ENCODE results near the gene APOD. TPM values are rescaled to one million over a fixed set of nuclear protein-coding genes. Genes with fewer than 3 reads are reported as not detected.

The APOD gene
- total and polyA plus RNA-seq, 9 of the 15 experiments (the other 6 are each of a cell fraction or from before 2014, with no cell fraction given): 0.18 to 0.50 (median 0.35) TPM; not detected in 1

- Histone ChIP-seq H3K36me3 (ENCODE audit: control insufficient read depth, insufficient read depth, low read length) (no peaks in the 10 kb centered on the region), H3K27me3 (ENCODE audit: control insufficient read depth in 2 of 2, insufficient read depth in 2 of 2, low read length in 2 of 2) (peaks cover 15 to 35% of the 10 kb centered on the region in 2 experiments), H3K4me1 (replicated peaks in 1 of 2; ENCODE audit: control insufficient read depth in 2 of 2, insufficient read depth in 2 of 2, low read length in 2 of 2) (peaks cover 5 to 8% of the 10 kb centered on the region in 2 experiments; a peak in 4 of 5 replicates), H2AFZ (ENCODE audit: low read depth, low read length) (no peak overlapping the region), H3K9me3 (replicated peaks; ENCODE audit: control insufficient read depth, insufficient read depth, low read depth, low read length) (no peaks in the 10 kb centered on the region), H3K9ac (ENCODE audit: insufficient read depth in 1 of 2, low read depth in 2 of 2, low read length in 2 of 2) (no peak overlapping the region), H3K27ac (ENCODE audit: extremely low read depth, low read depth, low read length) (no peak overlapping the region), H3K4me3 (no peak overlapping the region), H4K20me1 (replicated peaks; ENCODE audit: control insufficient read depth, insufficient read depth, low read length) (no peaks in the 10 kb centered on the region), H3K79me2 (ENCODE audit: control insufficient read depth, insufficient read depth, low read length) (no peaks in the 10 kb centered on the region), H3K9me1 (ENCODE audit: control insufficient read depth, insufficient read depth, low read length) (no peaks in the 10 kb centered on the region), H3K4me2 (ENCODE audit: insufficient read depth, low read length) (no peak overlapping the region)
- no TSS peak for BruUV-seq (replicated peaks)
- in situ Hi-C loops (cut with MboI): no loop called here
- TF ChIP-seq USF2 (CRISPR knock-in tag; IDR thresholded peaks at IDR 0.05) (0 out of 2 replicates have a peak, but pooled peaks have one; percentile 5), MLLT1 (IDR thresholded peaks at IDR 0.05) (no peak), REST (IDR thresholded peaks at IDR 0.05; ENCODE audit: borderline replicate concordance) (peak; percentile 36; the same call in 1 of the 2 replicates), REST (CRISPR knock-in tag; IDR thresholded peaks at IDR 0.05; ENCODE audit: low read depth) (no peak), SAFB2 (IDR thresholded peaks at IDR 0.05; ENCODE audit: borderline replicate concordance, low read depth, low read length, severe bottlenecking) (no peak)
- DNase-seq (ENCODE audit: extremely low read depth in 1 of 4, low spot score in 3 of 4) (no peak), FAIRE-seq (no peak), ATAC-seq (no peak)
- CTCF ChIA-PET (ENCODE audit: low intra/inter-chr PET ratio): no interaction called here
- WGBS (ENCODE audit: insufficient coverage, low coverage, missing lambda C conversion rate): 33% methylated on average over 9 of the region's 9 CpGs
- intact Hi-C loops (cut with micrococcal nuclease): no loop called here
- POLR2A ChIA-PET: interaction anchor here (0.8 to 1.6 kb wide), 4 partner anchors 10 to 28 kb away, joined by 3 to 4 read pairs (median 4); partner anchors contain the start of genes APOD and PPP1R2
Measured at GRCh38 chr3:195570912-195571311, 12.8 kb downstream of the APOD start.
